NCI-H128 (cell line): ENCODE results near the gene HOMEZ.
"Not testable (repeated sequence)": the region's sequence is repeated elsewhere in the genome, so short reads cannot be mapped to it uniquely, and the experiment has no call there.

Experiments
- DNase-seq: peaks from one replicate; lab custom pipeline; 2025; ENCODE audit not compliant: unreplicated experiment; lab: John Stamatoyannopoulos, UW

HOMEZ gene

GRCh38 chr14:23228812-23229211 is 57.1 kb downstream of the HOMEZ start:
- no peak for DNase-seq

- DNase-seq: no peak
These were observed 58.4 kb downstream of the HOMEZ start for GRCh38 chr14:23227566-23227965.

- DNase-seq: not testable (repeated sequence)
These were observed 61.0 kb downstream of the HOMEZ start for GRCh38 chr14:23224958-23225357.
